HEK293T (cell line): ENCODE measurements around the gene P4HA1.
"Not testable (repeated sequence)": the region's sequence is repeated elsewhere in the genome, so short reads cannot be mapped to it uniquely, and the experiment has no call there.

Experiments used
- BHLHE40 ChIP-seq: fragments of 450-650 bp; IDR thresholded peaks from 2 replicates; pipeline ENCODE4 v1.6.1; 2016; ENCODE audit warnings: mild to moderate bottlenecking, moderate library complexity, borderline replicate concordance
- FOXA1 ChIP-seq: fragments of 450-650 bp; IDR thresholded peaks from 2 replicates; pipeline ENCODE4 v1.6.1; 2016; ENCODE audit warnings: mild to moderate bottlenecking

- TF ChIP-seq FOXA1, BHLHE40: not testable (repeated sequence)
Observed at GRCh38 chr10:72989771-72990170, 106.9 kb downstream of the P4HA1 start.
